T-cell (primary cell): ENCODE data around the gene KRTAP10-3. TPM values are rescaled to one million over a fixed set of nuclear protein-coding genes. Genes with fewer than 3 reads are reported as not detected.

Experiments
- ATAC-seq, 4 experiments: fragments of 200-7000 bp in 3 of 4; fragments of 150-1000 bp in 1 of 4; cut with Tn5 transposase; replicated peaks in 1 of 4; 1 replicate in 3 of 4; 2 replicates in 1 of 4; pipeline ENCODE4 v1.10.0; 2021; ENCODE audit warnings: moderate library complexity in 3 of 4, mild to moderate bottlenecking in 2 of 4, moderate number of reproducible peaks in 1 of 4
- CTCF ChIA-PET, 2 donors: fragments of 300-600 bp; sonication (Branson Sonifier 250); formaldehyde crosslinking; loops; one replicate each; lab custom pipeline; 2022; ENCODE audit warnings: antibody characterized with exemption in 2 of 2; lab: Charles Lee
- POLR2A ChIA-PET, 2 donors: fragments of 300-600 bp; sonication (Branson Sonifier 250); formaldehyde crosslinking; loops; one replicate each; lab custom pipeline; 2022; ENCODE audit warnings: antibody characterized with exemption in 2 of 2; lab: Charles Lee
- DNase-seq, 35 experiments: peaks; one replicate each; pipeline versions ENCODE4 v3.0.0 to v3.0.0-alpha.2; 2013 to 2023
- H3K27ac ChIP-seq: one replicate; pipeline ENCODE4 v1.5.1; 2013; ENCODE audit warnings: low read length
- H3K27me3 ChIP-seq, 2 experiments: replicated peaks in 1 of 2; 1 replicate in 1 of 2; 2 replicates in 1 of 2; pipeline versions ENCODE4 v1.6.1 to v1.7.0; 2013; ENCODE audit warnings: low read length in 1 of 2, mixed read lengths in 1 of 2; ENCODE audit not compliant: control insufficient read depth in 2 of 2, insufficient read depth in 2 of 2; ENCODE audit errors: extremely low read depth in 1 of 2
- H3K36me3 ChIP-seq, 2 donors: 1 replicate in 1 of 2; 2 replicates in 1 of 2; pipeline versions ENCODE4 v1.6.1 to v1.7.0; 2013; ENCODE audit warnings: low read length in 1 of 2; ENCODE audit not compliant: control insufficient read depth in 2 of 2, insufficient read depth in 1 of 2; ENCODE audit errors: extremely low read depth in 1 of 2
- H3K4me1 ChIP-seq, 2 experiments: 1 replicate in 1 of 2; 2 replicates in 1 of 2; pipeline versions ENCODE4 v1.6.1 to v1.7.0; 2013; ENCODE audit warnings: low read length in 2 of 2, mixed read lengths in 1 of 2; ENCODE audit not compliant: insufficient read depth in 2 of 2, control insufficient read depth in 1 of 2; ENCODE audit errors: extremely low read depth in 1 of 2
- H3K4me3 ChIP-seq, 2 donors: 1 replicate in 1 of 2; 2 replicates in 1 of 2; pipeline versions ENCODE4 v1.5.1 to v1.7.0; 2013; ENCODE audit warnings: mild to moderate bottlenecking in 2 of 2, low read length in 1 of 2, moderate library complexity in 1 of 2; ENCODE audit not compliant: control insufficient read depth in 1 of 2; ENCODE audit errors: extremely low read depth in 1 of 2
- H3K9me3 ChIP-seq: 2 replicates; pipeline ENCODE4 v1.7.0; 2013
- H3K27ac Mint-ChIP-seq, 2 donors: one replicate each; pipeline ENCODE4 v1.8.0; 2020 to 2021; ENCODE audit warnings: mild to moderate bottlenecking in 2 of 2, mixed read lengths in 2 of 2
- H3K27me3 Mint-ChIP-seq, 2 donors: one replicate each; pipeline ENCODE4 v1.8.0; 2021 to 2022; ENCODE audit warnings: mixed read lengths in 2 of 2
- H3K36me3 Mint-ChIP-seq: one replicate; pipeline ENCODE4 v1.8.0; 2021; ENCODE audit warnings: mixed read lengths
- H3K4me1 Mint-ChIP-seq, 3 donors: one replicate each; pipeline ENCODE4 v1.8.0; 2020 to 2022; ENCODE audit warnings: mixed read lengths in 3 of 3, mild to moderate bottlenecking in 1 of 3
- H3K4me3 Mint-ChIP-seq, 3 donors: one replicate each; pipeline ENCODE4 v1.8.0; 2020 to 2022; ENCODE audit warnings: mild to moderate bottlenecking in 3 of 3, mixed read lengths in 3 of 3, moderate library complexity in 3 of 3
- H3K9me3 Mint-ChIP-seq, 3 donors: one replicate each; pipeline ENCODE4 v1.8.0; 2020 to 2022; ENCODE audit warnings: mixed read lengths in 3 of 3
- WGBS: methylation state at CpG from one replicate; pipeline ENCODE4 v1.1.5; 2013; ENCODE audit warnings: missing lambda C conversion rate; ENCODE audit not compliant: insufficient coverage; 5-methylcytosine and 5-hydroxymethylcytosine counted together
- total RNA-seq, 35 experiments: library from RNA in 6 of 35; stranded (reverse) in 6 of 35; fragments of 120-200 nt in 1 of 35; gene quantifications; one replicate each; pipeline versions ENCODE4 v1.2.1 to v1.2.4 and lab custom pipeline; 2013 to 2026

KRTAP10-3 gene
- total RNA-seq, 5 donors from 2014 or later (not counting 1 experiment from before 2014, with no cell fraction given), result not detected

DNA sequence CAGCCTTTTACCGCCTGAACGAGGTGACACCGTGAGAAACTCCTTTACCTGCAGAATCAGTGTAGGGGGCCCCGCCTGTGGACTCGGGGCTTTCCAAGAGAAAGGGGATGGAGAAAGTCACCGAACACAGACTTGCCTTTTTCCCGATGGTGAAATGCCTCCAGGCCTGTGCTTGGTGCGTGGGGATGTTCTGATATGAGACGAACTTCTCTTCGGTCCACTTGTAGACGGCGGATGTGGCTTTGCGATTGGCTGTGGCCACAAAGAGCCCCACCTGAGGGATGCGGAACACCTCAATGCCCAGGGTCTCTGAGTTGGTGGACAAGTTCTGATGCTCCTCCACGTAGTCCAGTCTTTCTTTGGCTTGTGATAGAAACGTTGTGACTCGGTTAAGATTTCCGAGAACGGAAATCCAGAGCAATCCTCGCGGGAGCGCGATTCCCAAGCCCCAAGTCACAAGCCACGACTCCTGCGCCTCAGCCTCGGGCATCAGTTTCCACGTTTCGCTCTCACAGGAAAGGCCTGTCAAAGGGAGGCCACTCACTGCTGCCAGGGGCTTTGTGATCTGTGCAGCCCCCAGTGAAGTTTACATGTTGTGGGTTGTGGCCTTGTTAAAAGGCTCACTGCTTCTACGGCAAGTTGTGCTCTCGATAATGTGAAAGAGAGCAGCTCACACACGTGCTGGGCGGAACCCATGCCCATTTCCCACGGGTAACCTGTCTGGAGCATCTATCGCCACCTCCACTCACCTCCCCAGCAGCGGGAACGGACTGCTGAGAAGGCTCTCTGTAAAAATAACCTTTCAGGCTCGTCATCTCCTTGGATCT lies 31.2 kb downstream of the KRTAP10-3 start:
- Mint-ChIP-seq H3K4me1 (no peaks in the 10 kb centered on the region), H3K27ac (no peak overlapping the region), H3K36me3 (no peaks in the 10 kb centered on the region), H3K4me3 (no peak overlapping the region), H3K9me3 (no peaks in the 10 kb centered on the region), H3K27me3 (peaks cover 0 to 4% of the 10 kb centered on the region in 2 donors)
- ChIA-PET CTCF (no interaction called here), POLR2A (no interaction called here)
- no peak for ATAC-seq
- Histone ChIP-seq H3K36me3 (no peaks in the 10 kb centered on the region), H3K4me3 (no peak overlapping the region), H3K27ac (no peak overlapping the region), H3K9me3 (no peaks in the 10 kb centered on the region), H3K4me1 (no peaks in the 10 kb centered on the region), H3K27me3 (peaks cover 0 to 15% of the 10 kb centered on the region in 2 experiments)
- WGBS, result 91% methylated on average over 31 of the region's 37 CpGs
- DNase-seq, result peak in 2 of 35 experiments; percentile 0

DNA sequence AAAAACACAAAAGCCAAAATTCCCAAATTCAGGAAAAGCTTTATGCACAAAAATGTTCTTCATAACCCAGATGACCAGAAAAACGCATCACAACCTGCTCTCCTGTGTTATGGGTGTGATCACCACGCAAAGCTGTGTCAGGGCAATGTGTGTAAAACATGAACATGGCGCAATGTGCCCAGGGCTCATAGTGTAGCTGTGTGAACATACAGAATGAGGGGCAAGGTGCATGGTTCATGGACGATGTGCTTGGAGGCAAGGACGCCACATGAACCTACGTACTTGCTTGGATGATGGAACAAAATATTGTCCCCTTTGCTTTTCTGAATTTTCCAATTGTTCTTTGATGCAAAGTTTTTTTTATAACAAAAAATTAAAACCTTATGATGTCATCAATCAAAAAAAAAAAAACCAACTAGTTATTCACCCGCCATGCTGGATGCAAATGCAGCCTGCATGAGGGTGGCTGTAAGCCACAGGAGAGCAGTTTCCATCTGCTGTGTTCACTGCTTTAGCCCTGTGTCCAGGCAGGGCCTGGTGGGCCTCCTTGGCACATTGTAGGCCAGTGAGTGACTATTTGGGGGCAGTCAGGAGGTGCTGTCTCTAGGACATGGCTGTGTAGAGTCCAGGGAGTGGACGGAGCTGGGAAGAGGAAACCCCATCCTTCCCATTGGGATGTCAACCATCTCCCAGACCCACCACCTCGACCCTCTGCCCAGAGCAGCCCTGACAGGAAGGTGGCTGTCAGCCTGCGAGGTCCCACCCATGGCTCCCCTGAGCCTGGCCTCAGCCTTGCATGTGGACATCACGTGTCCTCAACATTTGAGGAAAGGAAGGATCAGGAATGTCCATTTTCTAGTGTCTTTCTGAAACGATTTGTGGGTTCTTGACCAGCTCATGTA lies 32.2 kb downstream of the KRTAP10-3 start:
- CTCF ChIA-PET, result no interaction called here
- WGBS, result 78% methylated on average over 4 of the region's 12 CpGs
- Mint-ChIP-seq H3K36me3 (no peaks in the 10 kb centered on the region), H3K4me1 (no peaks in the 10 kb centered on the region), H3K4me3 (no peak overlapping the region), H3K27me3 (peaks cover 0 to 4% of the 10 kb centered on the region in 2 donors), H3K27ac (no peak overlapping the region), H3K9me3 (no peaks in the 10 kb centered on the region)
- Histone ChIP-seq H3K27me3 (peaks cover 0 to 8% of the 10 kb centered on the region in 2 experiments), H3K27ac (no peak overlapping the region), H3K4me1 (no peaks in the 10 kb centered on the region), H3K4me3 (no peak overlapping the region), H3K36me3 (no peaks in the 10 kb centered on the region), H3K9me3 (no peaks in the 10 kb centered on the region)
- ATAC-seq (no peak), DNase-seq (no peak)
- POLR2A ChIA-PET, result interaction anchor here in 1 of 2 donors (0.5 kb wide), 1 partner anchor 196 kb away, joined by 4 read pairs; no protein-coding TSS in a partner anchor

DNA sequence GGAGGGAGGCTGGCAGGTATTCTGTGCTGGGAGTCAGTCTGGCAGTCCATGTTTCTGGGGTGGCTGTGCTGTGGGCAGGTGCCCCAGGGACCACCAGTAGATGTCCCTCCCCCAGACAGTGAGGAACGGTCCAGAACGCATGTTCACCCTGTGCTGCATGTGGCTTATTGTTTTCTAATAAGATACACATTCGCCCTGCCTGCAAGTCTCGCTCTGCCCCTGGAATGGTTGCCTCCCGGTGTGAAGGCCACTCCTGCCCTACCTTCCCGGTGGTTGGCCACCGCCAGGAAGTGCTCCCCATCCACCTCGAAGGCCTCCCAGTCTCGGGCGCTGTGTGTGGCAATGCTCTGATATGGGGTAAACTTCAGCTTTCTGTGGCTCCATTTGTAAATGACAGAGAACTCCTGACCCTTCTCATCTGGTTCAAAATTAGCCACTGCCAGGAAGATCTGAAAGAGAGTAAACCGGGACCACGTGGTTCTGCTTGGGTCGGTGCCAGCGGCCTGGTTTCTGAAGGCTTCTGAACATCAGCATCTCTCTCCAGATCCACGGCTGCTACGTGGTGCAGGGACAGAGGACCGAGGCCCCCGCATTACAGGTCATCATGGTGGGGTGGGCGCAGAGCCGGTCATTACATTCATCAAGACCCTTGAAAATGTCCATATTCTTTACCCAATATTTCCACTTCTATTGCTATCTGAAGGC lies 33.1 kb downstream of the KRTAP10-3 start:
- DNase-seq, result no peak
- Histone ChIP-seq H3K27me3 (peaks cover 0 to 16% of the 10 kb centered on the region in 2 experiments), H3K27ac (no peak overlapping the region), H3K4me3 (no peak overlapping the region), H3K36me3 (no peaks in the 10 kb centered on the region), H3K9me3 (no peaks in the 10 kb centered on the region), H3K4me1 (no peaks in the 10 kb centered on the region)
- ATAC-seq, result no peak
- Mint-ChIP-seq H3K27me3 (peaks cover 0 to 4% of the 10 kb centered on the region in 2 donors), H3K4me3 (no peak overlapping the region), H3K9me3 (no peaks in the 10 kb centered on the region), H3K27ac (no peak overlapping the region), H3K36me3 (no peaks in the 10 kb centered on the region), H3K4me1 (no peaks in the 10 kb centered on the region)
- ChIA-PET CTCF (no interaction called here), POLR2A (interaction anchor here in 1 of 2 donors (0.5 kb wide), 1 partner anchor 197 kb away, joined by 4 read pairs; no protein-coding TSS in a partner anchor)
- 86% methylated on average over 17 of the region's 20 CpGs for WGBS

DNA sequence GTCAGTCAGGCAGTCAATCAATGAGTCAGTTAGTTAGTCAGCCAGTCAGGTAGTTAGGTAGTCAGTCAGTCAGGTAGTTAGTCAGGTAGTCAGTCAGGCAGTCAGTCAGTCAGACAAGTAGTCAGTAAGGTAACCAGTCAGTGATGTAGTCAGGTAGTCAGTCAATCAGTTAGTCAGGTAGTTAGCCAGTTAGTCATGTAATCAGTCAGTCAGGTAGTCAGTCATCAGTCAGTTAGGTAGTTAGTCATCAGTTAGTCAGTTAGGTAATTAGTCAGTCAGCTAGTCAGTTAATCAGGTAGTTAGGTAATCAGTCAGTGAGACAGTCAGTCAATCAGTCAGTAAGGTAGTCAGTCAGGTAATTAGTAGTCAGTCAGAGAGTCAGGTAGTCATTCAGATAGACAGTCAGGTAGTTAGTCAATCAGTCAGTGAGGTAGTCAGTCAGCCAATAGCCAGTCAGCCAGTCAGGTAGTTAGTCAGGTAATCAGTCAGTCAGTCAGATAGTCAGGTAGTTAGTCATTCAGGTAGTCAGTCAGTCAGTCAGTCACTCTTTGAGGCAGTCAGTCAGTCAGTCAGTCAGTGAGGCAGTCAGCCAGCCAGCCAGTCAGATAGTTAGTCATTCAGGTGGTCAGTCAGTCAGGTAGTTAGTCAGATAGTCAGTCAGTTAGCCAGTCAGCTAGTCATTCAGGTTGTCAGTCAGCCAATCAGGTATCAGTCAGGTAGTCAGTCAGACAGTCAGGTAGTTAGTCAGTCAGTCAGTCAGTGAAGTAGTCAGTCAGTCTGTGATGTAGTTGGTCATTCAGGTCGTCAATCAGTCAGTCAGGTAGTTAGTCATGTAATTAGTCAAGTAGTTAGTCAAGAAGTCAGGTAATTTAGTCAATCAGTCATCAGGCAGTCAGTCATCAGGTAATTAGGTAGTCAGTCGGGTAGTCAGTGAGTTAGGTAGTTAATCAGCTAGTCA lies 33.9 kb downstream of the KRTAP10-3 start:
- H3K9me3 ChIP-seq, result no peaks in the 10 kb centered on the region
- H3K4me1 ChIP-seq, result no peaks in the 10 kb centered on the region
- Mint-ChIP-seq H3K27ac (no peak overlapping the region), H3K9me3 (no peaks in the 10 kb centered on the region), H3K36me3 (no peaks in the 10 kb centered on the region), H3K27me3 (no peaks in the 10 kb centered on the region), H3K4me3 (no peak overlapping the region), H3K4me1 (no peaks in the 10 kb centered on the region)
- POLR2A ChIA-PET, result no interaction called here
- DNase-seq (no peak), ATAC-seq (no peak)
- peaks cover 0 to 21% of the 10 kb centered on the region in 2 experiments for H3K27me3 ChIP-seq
- no peak overlapping the region for H3K27ac ChIP-seq
- no peaks in the 10 kb centered on the region for H3K36me3 ChIP-seq
- 56% methylated on average over 2 of the region's 2 CpGs for WGBS
- CTCF ChIA-PET, result no interaction called here
- H3K4me3 ChIP-seq, result no peak overlapping the region

DNA sequence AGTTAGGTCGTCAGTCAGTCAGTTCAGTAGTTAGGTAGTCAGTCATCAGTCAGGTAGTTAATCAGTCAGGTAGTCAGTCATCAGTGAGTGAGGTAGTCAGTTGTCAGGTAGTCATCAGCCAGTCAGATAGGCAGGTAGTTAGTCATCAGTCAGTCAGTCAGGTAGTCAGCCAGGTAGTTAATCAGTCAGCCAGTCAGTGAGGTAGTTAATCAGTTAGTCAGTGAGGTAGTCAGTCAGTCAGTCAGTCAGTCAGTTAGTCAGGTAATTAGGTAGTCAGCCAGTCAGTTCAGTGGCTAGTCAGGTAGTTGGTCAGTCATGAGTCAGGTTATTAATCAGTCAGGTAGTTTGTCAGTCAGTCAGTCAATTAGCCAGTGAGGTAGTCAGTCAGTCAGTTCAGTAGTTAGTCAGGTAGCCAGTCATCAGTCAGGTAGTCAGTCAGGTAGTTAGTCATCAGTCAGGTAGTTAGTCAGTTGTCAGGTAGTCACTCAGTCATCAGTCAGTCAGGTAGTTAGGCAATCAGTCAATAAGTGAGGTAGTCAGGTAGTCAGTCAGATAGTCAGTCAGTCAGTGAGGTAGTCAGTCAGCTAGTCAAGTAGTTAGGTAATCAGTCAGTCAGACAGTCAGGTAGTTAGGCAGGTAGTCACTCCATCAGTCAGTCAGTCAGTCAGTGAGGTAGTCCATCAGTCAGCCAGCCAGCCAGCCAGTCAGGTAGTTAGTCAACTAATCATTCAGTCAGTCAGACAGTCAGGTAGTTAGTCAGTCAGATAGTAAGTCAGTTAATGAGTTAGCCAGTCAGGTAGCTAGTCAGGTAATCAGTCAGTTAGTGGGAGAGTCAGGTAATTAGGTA lies 34.8 kb downstream of the KRTAP10-3 start:
- WGBS, result 69% methylated on average over 1 of the region's 1 CpG
- Mint-ChIP-seq H3K27ac (no peak overlapping the region), H3K27me3 (no peaks in the 10 kb centered on the region), H3K9me3 (no peaks in the 10 kb centered on the region), H3K4me1 (no peaks in the 10 kb centered on the region), H3K36me3 (no peaks in the 10 kb centered on the region), H3K4me3 (no peak overlapping the region)
- Histone ChIP-seq H3K4me1 (no peaks in the 10 kb centered on the region), H3K27ac (no peak overlapping the region), H3K4me3 (no peak overlapping the region), H3K36me3 (no peaks in the 10 kb centered on the region), H3K9me3 (no peaks in the 10 kb centered on the region), H3K27me3 (peaks cover 0 to 26% of the 10 kb centered on the region in 2 experiments)
- ATAC-seq, result no peak
- CTCF ChIA-PET, result no interaction called here
- POLR2A ChIA-PET, result no interaction called here
- DNase-seq, result no peak
